ENCODE results near the gene SLC26A6. TPM values are rescaled to one million over a fixed set of nuclear protein-coding genes. Genes with fewer than 3 reads are reported as not detected.

Gene SLC26A6
- total and polyA plus RNA-seq, 2 of the 13 experiments (the other 11 are each of a cell fraction or from before 2014, with no cell fraction given), result 40.7 to 184 TPM

DNA sequence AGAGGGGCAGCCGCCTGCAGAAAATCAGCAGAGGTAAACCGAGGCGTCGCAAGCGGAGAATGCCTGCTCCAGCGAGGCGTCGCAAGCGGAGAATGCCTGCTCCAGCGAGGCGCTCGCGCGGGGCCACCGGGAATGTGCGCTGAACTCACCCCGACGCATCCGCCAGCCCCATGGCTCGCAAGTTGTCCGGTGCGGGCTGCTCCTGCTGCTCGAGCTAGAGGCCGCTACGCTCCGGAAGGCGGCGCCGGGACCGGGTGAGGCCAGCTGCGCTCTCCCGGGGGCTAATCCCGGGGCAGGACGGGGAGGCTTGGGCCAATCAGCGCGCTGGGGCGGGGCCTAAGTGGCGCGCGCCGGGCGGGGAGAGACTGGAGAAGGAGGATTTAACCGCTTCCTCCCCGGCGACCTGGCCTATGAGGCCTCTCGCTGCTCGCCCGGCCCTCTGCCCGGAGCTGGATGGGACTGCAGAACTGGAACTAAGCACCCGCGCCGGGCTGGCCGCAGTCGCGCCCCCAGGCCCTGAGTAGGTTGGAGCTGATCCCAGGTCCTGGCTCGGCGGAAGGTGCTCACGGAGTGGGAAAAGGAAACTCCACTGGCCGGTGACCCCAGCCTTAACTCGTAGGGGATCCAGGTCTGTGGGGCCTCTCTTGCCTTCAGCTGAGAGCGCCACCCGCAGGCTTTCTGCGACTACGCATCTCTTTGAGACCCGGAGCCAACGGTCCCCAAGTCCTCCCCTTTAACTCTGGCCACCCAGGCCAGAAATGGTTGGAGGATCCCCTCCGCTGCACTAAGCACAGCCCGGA lies at the start of gene SLC26A6 (continued):
- no peak for TF ChIP-seq HNF1A (IDR thresholded peaks at IDR 0.05; ENCODE audit: low read depth)
- 0 out of 2 replicates have a peak, but pooled peaks have one; percentile 14 for TF ChIP-seq HNF1A (CRISPR knock-in tag; IDR thresholded peaks at IDR 0.05; ENCODE audit: borderline replicate concordance)
- TF ChIP-seq, protein P1, sequence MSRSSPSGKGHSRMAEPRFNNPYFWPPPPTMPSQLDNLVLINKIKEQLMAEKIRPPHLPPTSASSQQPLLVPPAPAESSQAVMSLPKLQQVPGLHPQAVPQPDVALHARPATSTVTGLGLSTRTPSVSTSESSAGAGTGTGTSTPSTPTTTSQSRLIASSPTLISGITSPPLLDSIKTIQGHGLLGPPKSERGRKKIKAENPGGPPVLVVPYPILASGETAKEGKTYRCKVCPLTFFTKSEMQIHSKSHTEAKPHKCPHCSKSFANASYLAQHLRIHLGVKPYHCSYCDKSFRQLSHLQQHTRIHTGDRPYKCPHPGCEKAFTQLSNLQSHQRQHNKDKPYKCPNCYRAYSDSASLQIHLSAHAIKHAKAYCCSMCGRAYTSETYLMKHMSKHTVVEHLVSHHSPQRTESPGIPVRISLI (CRISPR knock-in tag; IDR thresholded peaks at IDR 0.05; ENCODE audit: borderline replicate concordance), result no peak
- TF ChIP-seq TBL1XR1 (IDR thresholded peaks at IDR 0.05; ENCODE audit: borderline replicate concordance, low read length, partially characterized antibody), result no peak
- TF ChIP-seq, protein P2, sequence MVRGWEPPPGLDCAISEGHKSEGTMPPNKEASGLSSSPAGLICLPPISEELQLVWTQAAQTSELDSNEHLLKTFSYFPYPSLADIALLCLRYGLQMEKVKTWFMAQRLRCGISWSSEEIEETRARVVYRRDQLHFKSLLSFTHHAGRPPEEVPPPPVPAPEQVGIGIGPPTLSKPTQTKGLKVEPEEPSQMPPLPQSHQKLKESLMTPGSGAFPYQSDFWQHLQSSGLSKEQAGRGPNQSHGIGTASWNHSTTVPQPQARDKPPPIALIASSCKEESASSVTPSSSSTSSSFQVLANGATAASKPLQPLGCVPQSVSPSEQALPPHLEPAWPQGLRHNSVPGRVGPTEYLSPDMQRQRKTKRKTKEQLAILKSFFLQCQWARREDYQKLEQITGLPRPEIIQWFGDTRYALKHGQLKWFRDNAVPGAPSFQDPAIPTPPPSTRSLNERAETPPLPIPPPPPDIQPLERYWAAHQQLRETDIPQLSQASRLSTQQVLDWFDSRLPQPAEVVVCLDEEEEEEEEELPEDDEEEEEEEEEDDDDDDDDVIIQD (CRISPR knock-in tag; IDR thresholded peaks at IDR 0.05; ENCODE audit: low read depth), result no peak; the same call in 1 of the 2 replicates
- peak; percentile 69; the same call in 1 of the 2 replicates for TF ChIP-seq KDM5B (CRISPR knock-in tag; IDR thresholded peaks at IDR 0.05; ENCODE audit: borderline replicate concordance)
- TF ChIP-seq ZBTB21 (CRISPR knock-in tag; IDR thresholded peaks at IDR 0.05), result no peak
- peak; percentile 68; the same call in 1 of the 2 replicates for TF ChIP-seq ZNF564 (CRISPR knock-in tag; IDR thresholded peaks at IDR 0.05)
- TF ChIP-seq ZNF879 (CRISPR knock-in tag; IDR thresholded peaks at IDR 0.05), result no peak; the same call in 1 of the 2 replicates
- no peak for TF ChIP-seq ZZZ3 (CRISPR knock-in tag; IDR thresholded peaks at IDR 0.05; ENCODE audit: borderline replicate concordance)
- peak; percentile 73; the same call in 1 of the 2 replicates for TF ChIP-seq KMT2A (CRISPR knock-in tag; IDR thresholded peaks at IDR 0.05)
- peak; percentile 58 for TF ChIP-seq SALL1 (CRISPR knock-in tag; IDR thresholded peaks at IDR 0.05)
- TF ChIP-seq KAT8 (CRISPR knock-in tag; IDR thresholded peaks at IDR 0.05), result 0 out of 2 replicates have a peak, but pooled peaks have one; percentile 38
- no peak for TF ChIP-seq CREBL2 (CRISPR knock-in tag; IDR thresholded peaks at IDR 0.05; ENCODE audit: borderline replicate concordance)
- no peak for TF ChIP-seq NR2C2 (CRISPR knock-in tag; IDR thresholded peaks at IDR 0.05; ENCODE audit: borderline replicate concordance)
- TF ChIP-seq BHLHE40 (IDR thresholded peaks at IDR 0.05; ENCODE audit: low read length), result no peak
- no peak for TF ChIP-seq CREM (IDR thresholded peaks at IDR 0.05)
- no peak for TF ChIP-seq CREM (CRISPR knock-in tag; IDR thresholded peaks at IDR 0.05)
- TF ChIP-seq SAP130 (CRISPR knock-in tag; IDR thresholded peaks at IDR 0.05; ENCODE audit: low read depth), result peak; percentile 90
- TF ChIP-seq, protein P3, sequence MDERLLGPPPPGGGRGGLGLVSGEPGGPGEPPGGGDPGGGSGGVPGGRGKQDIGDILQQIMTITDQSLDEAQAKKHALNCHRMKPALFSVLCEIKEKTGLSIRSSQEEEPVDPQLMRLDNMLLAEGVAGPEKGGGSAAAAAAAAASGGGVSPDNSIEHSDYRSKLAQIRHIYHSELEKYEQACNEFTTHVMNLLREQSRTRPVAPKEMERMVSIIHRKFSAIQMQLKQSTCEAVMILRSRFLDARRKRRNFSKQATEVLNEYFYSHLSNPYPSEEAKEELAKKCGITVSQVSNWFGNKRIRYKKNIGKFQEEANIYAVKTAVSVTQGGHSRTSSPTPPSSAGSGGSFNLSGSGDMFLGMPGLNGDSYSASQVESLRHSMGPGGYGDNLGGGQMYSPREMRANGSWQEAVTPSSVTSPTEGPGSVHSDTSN (CRISPR knock-in tag; IDR thresholded peaks at IDR 0.05), result no peak
- TF ChIP-seq CBX1 (IDR thresholded peaks at IDR 0.05; ENCODE audit: low read depth), result peak; percentile 16
- TF ChIP-seq GLI4 (CRISPR knock-in tag; IDR thresholded peaks at IDR 0.05; ENCODE audit: borderline replicate concordance), result peak; percentile 91; the same call in 1 of the 2 replicates

Measured in HepG2 (cell line).